Uterus (tissue), 2 donors: ENCODE results near the gene TAF1D.

Experiments
- POLR2A ChIP-seq, 2 donors: fragments of 450-650 bp; IDR thresholded peaks; one replicate each; pipeline ENCODE4 v1.6.1; 2016; ENCODE audit warnings: antibody characterized with exemption in 2 of 2, mild to moderate bottlenecking in 1 of 2, moderate library complexity in 1 of 2
- TF ChIP-seq, protein P1 (sequence below), 4 experiments: fragments of 200-600 bp in 2 of 4; fragments of 450-650 bp in 2 of 4; sonication (generic) in 2 of 4; IDR thresholded peaks; one replicate each; pipeline ENCODE4 v1.5.1; 2016 to 2019; ENCODE audit warnings: antibody characterized with exemption in 4 of 4, mild to moderate bottlenecking in 2 of 4, moderate library complexity in 1 of 4

DNA sequence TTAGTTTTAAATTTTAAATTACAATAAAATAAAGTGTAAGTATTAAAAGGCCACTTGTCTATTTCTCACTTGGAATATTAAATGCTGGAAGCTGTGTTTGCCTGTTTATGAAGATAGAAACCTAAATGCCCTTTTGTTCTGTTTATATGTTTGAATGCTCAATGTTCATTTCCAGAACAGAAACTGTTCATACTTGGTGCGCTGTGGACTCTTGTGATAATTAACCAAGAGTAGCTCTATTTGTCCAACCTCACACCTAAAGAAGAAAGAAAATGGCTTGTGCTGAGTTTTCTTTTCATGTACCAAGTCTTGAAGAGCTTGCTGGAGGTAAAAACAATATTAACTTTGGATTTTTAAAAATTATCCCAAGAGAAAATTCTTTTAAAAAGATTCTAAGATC lies 5.8 kb upstream of the TAF1D start:
- TF ChIP-seq POLR2A (IDR thresholded peaks at IDR 0.05) = no peak
- TF ChIP-seq, protein P1, sequence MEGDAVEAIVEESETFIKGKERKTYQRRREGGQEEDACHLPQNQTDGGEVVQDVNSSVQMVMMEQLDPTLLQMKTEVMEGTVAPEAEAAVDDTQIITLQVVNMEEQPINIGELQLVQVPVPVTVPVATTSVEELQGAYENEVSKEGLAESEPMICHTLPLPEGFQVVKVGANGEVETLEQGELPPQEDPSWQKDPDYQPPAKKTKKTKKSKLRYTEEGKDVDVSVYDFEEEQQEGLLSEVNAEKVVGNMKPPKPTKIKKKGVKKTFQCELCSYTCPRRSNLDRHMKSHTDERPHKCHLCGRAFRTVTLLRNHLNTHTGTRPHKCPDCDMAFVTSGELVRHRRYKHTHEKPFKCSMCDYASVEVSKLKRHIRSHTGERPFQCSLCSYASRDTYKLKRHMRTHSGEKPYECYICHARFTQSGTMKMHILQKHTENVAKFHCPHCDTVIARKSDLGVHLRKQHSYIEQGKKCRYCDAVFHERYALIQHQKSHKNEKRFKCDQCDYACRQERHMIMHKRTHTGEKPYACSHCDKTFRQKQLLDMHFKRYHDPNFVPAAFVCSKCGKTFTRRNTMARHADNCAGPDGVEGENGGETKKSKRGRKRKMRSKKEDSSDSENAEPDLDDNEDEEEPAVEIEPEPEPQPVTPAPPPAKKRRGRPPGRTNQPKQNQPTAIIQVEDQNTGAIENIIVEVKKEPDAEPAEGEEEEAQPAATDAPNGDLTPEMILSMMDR (IDR thresholded peaks at IDR 0.05) = no peak
